ENCODE results near the gene PHYH.
"Not testable (repeated sequence)": the region's sequence is repeated elsewhere in the genome, so short reads cannot be mapped to it uniquely, and the experiment has no call there.

The PHYH gene

DNA sequence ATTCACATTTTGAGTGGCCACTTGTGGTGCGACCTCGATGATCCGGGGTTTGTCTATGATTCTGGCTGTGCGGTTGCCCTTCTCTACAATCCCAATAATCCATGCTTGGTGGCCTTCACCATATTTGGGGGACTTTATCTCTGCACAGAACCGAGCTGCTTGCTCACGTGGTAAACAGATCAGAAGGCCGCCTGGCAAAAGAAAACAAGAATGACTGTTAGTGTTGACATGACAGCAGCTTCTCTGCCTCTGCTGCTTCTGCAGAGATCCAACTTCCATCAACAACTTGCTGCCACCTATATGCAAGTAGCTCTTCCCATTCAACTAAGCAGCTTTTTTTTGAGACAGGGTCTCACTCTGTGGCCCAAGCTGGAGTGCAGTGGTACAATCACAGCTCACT, 19.3 kb upstream of the PHYH start:
- no peak for DNase-seq (ENCODE audit: low spot score)

DNA sequence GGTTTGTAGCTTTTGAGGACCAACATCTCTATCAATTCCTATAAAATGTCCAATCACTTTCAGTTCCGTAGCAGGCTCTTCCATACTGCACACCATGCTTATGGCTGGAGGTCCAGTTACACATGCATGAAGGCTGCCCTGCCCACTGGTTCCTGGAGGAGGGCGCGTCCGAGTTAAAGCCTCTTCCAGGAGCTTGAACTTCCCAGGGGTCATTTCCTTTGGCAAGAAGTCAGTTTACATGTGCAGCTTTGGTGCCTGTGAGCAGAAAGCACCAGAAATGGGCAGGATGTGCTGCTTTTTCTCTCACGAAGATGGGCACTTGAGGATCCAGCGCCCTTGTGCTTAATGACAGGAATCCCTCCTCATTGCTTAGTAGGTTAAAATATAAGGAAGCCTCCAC, 17.6 kb upstream of the PHYH start:
- no peak for DNase-seq (ENCODE audit: low spot score)

DNA sequence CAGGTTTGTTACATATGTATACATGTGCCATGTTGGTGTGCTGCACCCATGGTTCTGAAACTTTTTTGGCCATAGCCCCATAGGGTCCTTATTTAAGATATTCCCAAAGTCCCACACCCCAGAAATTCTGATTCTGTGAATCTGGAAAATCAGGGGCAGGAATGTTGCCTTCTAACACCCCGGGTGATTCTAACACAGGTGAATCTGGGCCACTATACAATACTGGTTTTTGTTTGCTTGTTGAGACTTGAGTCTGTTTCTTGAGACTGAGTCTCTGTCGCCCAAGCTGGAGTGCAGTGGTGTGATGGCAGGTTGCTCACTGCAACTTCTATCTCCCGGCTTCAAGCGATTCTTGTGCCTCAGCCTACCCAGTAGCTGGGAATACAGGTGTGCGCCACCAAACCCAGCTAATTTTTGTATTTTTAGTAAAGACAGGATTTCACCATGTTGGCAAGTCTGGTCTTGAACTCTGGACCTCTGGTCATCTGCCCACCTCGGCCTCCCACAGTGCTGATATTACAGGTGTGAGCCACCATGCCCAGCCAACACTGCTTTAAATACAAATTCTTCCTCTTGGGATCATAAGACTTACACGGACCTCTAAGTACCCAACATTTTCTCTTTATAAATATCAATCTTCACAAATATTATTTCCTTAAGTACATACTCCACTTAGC, 16.9 kb upstream of the PHYH start:
- no peak for DNase-seq (ENCODE audit: low spot score)

DNA sequence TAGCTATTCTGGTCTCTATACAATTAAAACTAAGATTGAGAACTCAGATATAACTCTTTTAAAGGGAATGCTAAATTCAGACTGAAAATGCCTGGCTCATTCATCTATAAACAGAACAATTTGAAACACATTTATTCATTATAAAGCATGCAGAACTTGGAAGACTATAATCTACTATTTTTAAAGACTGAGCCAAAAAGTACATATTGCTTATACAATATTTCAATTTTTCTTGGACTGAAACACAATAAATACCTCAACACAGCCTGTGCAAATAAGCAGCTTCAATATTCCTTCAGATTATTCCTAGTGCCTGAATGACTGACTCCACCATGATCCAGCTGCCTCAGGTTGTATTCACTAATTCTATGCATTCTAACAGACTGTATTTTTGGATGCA, 15.5 kb upstream of the PHYH start:
- DNase-seq (ENCODE audit: low spot score) = no peak

DNA sequence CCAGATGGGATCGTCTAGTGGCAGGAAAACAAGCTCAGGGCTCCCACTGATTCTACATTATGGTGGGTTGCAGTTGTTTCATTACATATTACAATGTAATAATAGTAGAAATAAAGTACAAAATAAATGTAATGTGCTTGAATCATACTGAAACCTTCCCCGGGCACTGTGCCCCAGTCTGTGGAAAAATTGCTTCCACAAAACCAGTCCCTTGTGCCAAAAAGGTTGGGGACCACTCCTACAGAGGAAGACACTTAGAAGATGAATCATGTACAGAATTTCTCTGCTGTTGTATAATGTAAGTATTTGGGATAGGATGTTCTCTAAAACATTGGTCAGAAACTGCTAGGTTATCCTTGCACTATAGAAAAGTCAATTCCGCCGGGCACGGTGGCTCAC, 11.3 kb upstream of the PHYH start:
- no peak for DNase-seq (ENCODE audit: low spot score)

DNA sequence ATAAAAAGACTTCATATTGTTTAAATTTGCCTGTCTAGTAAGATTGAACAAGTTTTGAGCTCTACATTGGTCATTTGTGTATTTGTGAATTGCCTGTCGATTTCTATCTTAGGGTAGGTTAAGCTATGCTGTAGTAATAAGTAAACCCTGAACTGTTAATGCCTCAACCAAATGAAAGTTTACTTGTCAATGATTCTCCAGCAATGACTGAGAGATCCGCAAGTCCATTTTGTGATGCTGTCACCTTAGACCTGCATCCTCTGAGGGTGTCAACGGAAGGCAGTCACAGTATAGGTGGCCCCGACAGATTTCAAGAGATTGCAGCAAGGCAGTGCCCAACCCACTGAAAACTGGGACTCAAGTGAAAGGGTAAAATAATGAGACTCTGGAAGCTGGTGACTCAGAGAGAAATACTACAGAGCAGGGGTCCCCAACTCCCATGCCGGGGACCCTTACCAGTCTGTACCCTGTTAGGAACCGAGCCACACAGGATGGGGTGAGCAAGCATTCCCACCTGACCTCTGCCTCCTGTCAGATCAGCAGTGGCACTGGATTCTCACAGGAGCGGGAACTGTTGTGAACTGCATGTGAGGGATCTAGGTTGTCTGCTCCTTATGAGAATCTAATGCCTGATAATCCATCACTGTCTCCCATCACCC, 10.8 kb upstream of the PHYH start:
- DNase-seq (ENCODE audit: low spot score) = no peak

DNA sequence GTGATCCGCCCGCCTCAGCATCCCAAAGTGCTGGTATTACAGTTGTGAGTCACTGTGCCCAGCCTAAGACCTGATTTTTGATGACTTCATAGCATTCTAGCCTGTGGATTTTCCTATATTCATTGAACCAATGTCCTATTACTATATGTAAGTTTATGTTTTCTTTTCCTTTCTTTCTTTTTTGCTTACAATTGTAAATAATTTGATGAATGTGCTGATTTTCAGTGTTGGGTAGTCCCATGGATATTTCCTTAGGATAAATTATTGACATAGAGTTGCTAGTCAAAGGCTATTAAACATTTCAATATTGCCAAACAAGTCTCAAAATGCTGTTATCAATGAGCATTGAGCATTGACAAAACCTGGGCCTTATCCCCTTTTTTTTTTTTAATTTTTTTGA, 9.9 kb upstream of the PHYH start:
- DNase-seq (ENCODE audit: low spot score) = no peak

DNA sequence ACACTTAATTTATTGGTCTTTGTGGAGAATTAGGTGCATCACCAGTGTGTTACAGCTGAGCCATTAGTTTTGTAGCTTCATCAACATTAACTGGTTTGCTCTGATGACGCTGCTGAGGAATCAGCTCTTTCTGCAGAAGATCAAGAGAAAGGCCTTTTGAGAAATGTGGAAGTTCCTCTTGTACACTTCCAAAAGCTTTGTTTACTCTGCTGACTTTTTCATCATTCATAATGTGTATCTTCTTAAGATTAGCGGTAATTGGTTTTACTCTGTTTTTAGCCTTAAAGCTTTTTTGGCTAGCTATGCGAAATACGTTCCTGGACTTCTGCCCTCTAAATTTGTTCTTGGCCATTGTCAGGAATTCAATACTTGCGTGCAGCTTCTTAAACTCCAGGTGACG, 8.2 kb upstream of the PHYH start:
- DNase-seq (ENCODE audit: low spot score) = no peak

DNA sequence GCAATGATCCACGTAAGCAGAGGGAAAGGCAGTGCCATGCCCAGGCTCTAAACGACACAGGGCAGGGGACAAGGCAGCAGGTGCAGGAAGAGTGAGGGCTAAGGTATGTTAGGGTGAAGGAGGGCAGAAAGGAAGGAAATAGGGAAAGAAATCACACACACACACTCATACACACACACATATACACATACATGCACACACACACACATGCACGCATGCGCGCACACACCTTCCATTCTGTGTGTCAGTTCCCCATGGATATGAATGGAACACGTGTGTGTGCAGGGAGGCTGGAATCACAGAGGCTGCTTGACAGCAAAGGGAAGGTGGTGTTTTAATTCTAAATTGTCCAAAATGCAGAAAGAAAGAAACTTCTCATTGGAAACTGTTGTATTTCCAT, 6.2 kb upstream of the PHYH start:
- no peak for DNase-seq (ENCODE audit: low spot score)

DNA sequence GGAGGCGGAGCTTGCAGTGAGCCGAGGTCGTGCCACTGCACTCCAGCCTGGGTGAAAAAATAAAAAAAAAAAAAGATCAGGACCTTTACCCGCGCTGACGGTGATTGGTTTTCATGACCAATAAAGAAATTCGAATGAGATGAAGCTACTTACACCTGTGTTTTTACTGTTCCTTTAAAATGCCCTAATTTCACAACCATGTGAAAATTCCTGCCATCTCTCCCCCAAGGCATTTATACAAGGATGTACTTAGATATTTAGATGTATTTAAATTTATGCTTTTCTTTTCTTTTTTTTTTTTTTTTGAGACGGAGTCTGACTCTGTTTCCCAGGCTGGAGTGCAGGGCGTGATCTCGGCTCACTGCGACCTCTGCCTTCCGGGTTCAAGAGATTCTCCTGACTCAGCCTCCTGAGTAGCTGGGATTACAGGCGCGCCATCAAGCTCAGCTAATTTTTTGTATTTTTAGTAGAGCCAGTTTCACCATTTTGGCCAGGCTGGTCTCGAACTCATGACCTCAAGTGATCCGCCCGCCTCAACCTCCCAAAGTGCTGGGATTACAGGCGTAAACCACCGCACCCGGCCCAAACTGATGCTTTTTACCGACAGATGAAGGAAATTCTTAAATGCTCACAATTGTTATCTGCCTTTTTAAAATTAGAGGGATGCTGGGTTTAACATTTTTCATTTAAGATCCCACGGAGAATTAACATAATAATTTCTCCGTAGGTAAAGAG, 3.1 kb upstream of the PHYH start:
- no peak for DNase-seq (ENCODE audit: low spot score)

DNA sequence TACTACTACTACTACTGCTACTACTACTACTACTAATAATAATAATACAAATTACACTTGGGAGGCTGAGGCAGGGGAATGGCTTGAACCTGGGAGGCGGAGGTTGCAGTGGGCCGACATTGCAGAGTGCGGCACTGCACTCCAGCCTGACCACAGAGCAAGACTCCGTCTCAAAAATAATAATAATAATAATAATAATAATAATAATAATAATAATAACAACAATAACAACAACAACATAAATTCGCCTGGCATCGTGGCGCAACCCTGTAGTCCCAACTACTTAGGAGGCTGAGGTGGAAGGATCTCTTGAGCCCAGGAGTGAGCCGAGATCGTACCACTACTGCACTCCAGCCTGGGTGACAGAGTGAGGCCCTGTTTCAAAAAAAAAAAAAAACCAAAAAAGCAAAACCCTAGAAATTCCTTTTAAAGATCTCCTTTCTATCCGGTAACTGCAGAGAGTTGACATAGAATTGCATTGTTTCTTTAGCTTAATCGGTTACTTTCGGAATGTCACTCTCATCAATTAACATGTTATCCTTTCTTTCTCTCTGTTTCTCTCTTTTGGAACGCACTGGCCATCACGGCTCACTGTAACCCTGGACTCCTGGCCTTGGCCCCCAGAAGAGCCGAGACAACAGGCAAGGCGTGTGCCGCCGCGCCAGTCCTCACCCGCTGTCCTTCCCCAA, 972 bp downstream of the PHYH start:
- no peak for DNase-seq (ENCODE audit: low spot score)

DNA sequence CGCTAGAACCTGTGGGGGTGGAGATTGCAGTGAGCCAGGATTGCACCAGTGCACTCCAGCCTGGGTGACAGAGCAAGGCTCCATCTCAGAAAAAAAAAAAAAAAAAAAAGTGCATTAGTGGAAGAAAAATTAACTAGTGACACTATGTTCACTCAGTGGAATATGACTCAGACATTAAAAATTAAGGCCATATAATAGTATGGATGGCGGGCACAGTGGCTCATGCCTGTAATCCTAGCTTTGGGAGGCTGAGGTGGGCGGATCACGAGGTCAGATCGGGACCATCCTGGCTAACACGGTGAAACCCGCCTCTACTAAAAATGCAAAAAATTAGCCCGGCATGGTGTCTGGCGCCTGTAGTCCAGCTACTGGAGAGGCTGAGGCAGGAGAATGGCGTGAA, 3.4 kb downstream of the PHYH start:
- no peak for DNase-seq (ENCODE audit: low spot score)

DNA sequence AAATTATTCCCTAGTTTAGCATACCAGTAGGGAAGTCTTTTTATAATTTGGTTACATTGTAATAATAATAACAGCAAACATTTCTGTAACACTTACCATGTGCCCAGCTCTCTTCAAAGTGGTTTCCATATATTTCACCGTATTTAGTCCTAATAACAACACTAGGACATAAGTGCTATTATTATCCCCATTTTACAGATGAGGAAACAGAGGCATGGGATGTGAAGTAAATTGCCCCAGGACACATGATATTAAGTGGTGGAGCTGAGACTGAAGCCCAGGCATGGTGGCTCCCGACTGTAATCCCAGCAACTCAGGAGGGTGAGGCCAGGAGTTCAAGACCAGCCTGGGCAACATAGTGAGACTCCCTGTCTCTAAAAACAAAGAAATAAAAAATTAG, 5.1 kb downstream of the PHYH start:
- no peak for DNase-seq (ENCODE audit: low spot score)

DNA sequence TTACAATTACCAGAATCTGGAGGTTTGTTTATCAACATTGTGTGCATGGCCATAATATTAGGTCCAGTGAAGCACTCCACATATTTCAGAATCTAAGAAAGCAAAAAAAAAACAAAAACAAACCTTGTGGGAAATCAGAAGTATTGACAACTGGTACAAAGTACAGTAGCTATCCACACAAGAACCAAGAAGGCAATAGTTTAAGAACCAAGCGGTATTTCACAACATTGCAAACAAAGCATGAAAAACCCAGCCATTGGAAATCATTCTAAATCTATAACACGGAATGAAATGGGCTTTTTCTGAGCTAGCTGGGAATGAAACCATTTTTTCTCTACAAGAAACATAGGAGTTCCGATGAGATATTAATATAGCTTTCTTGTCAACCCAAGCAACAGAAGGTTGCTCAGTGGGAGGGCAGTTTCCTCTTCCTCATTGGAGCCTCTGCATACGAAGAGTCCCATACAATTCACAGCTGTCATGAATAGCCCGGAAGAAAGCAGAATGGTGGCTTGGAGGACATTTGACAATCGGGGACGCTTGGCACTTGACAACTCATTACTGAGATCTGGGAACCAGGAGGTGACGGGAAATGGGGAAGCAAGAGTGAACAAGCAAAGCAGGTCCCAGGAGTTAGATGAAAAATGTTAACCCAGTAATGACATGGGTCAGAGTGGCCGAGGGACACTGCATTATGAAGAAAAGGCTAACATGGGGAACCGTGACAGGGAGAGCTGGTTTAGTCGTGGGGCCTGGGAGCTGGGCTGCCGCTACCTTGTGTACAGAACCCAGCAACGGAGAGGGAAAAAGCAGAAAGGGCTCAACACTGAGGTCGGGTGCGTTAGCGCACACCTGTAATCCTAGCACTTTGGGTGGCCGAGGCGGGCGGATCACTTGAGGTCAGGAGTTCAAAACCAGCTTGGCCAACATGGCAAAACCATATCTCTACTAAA, 7.8 kb downstream of the PHYH start:
- no peak for DNase-seq (ENCODE audit: low spot score)

DNA sequence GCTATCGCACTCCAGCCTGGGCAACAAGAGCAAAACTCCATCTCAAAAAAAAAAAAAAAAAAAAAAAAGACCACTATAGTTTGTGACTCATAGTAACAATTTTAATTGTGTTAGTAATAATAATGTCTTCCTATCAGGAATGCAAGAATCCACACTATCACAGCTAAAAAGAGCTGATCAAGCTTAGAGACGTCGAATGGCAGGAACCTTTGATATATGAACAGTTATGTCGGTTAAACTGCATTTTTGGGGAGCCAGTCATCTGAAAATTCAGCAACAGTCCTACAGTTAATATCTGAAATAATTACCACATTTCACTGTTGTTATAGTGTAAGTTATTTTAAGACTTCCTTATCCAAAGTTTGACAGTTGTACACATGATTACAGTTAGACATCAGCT, 8.8 kb downstream of the PHYH start:
- DNase-seq (ENCODE audit: low spot score) = no peak

DNA sequence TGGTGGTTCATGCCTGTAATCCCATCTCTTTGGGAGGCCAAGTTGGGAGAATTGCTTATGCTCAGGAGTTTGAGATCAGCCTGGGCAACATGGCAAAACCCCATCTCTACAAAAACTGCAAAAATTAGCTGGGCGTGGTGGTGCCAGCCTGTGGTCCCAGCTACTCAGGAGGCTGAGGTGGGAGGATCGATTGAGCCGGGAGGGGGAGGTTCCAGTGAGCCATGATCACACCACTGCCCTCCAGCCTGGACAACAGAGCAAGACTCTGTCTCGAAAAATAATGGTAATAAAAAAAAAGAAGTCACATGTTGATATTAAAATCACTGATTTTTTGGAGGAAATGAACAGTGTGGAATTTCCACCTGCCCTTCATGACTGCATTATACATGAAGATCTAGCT, 15.8 kb downstream of the PHYH start:
- DNase-seq (ENCODE audit: low spot score) = no peak

DNA sequence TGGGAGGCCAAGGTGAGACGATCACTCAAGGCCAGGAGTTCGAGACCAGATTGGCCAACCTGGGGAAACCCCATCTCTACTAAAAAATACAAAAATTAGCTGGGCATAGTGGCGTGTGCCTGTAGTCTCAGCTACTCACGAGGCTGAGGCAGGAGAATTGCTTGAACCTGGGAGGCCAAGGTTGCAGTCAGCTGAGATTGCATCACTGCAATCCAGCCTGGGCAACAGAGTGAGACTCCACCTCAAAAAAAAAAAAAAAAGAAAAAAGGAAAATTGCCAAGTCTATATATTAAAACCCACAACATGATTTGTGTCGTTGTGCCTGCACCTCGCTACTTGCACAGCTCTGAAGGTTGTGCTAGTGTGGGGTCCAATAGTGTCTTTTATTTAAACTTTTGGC, 17.5 kb downstream of the PHYH start:
- DNase-seq (ENCODE audit: low spot score) = not testable (repeated sequence)

DNA sequence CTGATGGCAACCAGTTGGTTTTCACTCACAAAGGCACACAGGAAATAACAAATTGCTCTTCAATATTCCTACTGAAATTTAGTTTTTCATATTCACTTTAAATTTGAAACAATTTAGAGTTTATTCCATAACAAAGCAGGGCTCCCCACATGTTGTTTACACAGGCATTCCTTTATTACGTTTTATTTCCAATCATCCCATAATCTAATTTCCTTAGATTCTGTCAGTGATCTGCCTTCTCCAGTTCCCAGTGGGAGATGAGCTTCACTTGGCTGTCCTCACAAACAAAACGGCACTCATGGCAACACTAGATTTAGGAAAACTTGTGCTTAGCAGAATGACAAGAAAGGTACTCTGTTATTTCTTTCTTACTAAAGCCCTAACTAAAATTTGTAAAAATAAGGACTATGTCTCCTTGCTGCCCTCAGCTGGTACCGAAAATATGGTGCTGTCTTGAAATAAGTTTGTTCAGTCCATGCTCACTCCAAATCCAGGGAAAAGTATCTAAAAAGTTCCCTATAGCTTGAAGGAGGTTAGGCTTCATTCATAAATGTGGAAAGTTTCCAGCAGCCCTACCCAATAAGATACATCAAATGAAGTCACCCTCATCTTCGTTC, 23.0 kb downstream of the PHYH start:
- DNase-seq (ENCODE audit: low spot score) = no peak

DNA sequence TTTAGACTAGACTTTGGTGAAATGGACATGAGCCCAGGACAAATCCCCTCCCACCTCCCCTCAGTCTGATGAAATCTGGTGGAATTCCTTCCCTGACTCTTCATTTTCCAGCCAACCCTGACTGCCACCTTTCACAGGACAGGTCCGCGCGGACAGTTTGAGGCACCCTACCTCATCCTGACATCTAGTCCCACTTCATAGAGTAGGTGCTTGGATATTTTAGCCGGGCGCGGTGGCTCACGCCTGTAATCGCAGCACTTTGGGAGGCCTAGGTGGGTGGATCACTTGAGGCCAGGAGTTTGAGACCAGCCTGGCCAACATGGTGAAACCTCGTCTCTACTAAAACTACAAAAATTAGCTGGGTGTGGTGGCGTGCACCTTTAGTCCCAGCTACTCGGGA, 23.7 kb downstream of the PHYH start:
- DNase-seq (ENCODE audit: low spot score) = not testable (repeated sequence)

DNA sequence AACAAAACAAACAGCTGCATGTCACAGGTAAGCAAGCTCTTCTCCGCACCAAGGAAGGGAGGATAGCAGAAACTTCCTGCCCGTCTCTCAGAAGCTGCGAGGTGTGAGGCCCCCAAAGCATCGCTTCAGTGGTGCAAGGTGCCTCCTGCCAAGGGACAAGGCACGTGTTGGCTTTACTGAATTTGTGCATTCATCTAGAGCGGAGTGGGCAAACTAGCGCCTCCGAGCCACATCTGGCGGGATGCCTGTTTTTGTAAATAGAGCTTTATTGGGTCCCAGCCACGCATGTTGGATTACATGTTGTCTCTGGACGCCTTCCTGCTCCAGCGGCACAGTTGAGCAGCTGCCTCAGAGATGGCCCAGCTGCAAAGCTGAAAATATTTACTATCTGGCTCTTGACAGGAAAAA, 27.7 kb downstream of the PHYH start:
- DNase-seq (ENCODE audit: low spot score) = no peak

DNA sequence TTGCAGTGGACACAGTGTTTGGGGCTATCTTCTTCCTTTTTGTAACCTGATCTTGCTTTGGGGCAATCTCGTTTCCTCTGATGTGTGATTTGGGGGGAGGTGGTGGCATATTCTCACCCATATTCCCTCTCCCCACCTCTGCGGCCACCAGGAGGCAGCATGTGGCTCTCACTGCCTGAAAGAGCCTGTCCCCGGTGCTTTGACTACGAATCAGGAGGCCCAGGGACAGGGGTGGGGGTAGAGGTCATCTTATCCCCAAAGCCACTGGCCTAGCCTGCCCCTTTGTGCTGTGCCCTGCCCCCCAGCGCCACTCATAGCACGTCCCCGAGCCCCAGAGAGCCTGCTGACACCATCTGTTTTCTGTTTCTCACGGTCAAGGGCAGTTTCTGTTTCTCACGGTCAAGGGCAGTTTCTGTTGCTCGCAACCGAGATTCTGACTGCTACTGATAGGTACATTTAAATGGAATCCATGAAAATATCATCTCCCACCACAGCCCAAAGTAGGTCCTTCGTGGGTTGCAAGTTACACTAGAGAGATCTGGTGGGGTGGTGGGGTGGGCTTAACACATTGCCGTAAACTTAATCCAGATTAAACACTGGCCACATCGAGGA, 28.2 kb downstream of the PHYH start:
- DNase-seq (ENCODE audit: low spot score) = peak; percentile 46
